ENCODE data around the gene ZNF609. TPM values are rescaled to one million over a fixed set of nuclear protein-coding genes. Genes with fewer than 3 reads are reported as not detected.

The ZNF609 gene
- total RNA-seq, 4 donors from 2014 or later = 19.4 to 30.5 (median 21.1) TPM

GRCh38 chr15:64552281-64552948 is 92.0 kb downstream of the ZNF609 start:
- H3K4me3 ChIP-seq (ENCODE audit: low read depth, poor library complexity, severe bottlenecking) = no peak overlapping the region
- intact Hi-C loops (cut with DNase I; ENCODE audit: low total_unique reads) = no loop called here
- DNase-seq (ENCODE audit: low spot score in 2 of 2) = no peak
- WGBS, 2 donors = 79 to 84% methylated on average over 8 of the region's 8 CpGs
- no peak for TF ChIP-seq CTCF (IDR thresholded peaks at IDR 0.05)
- TF ChIP-seq POLR2A (IDR thresholded peaks at IDR 0.05) = no peak

- DNase-seq (ENCODE audit: low spot score in 2 of 2) = no peak
- TF ChIP-seq POLR2A (IDR thresholded peaks at IDR 0.05) (no peak), CTCF (IDR thresholded peaks at IDR 0.05) (no peak)
- intact Hi-C loops (cut with DNase I; ENCODE audit: low total_unique reads) = no loop called here
- no peak overlapping the region for H3K4me3 ChIP-seq (ENCODE audit: low read depth, poor library complexity, severe bottlenecking)
Measured at GRCh38 chr15:64558460-64559179, 98.2 kb downstream of the ZNF609 start.

- no peak for DNase-seq (ENCODE audit: low spot score in 2 of 2)
- WGBS, 2 donors = 94 to 98% methylated on average over 2 of the region's 2 CpGs
- intact Hi-C loops (cut with DNase I; ENCODE audit: low total_unique reads) = no loop called here
- no peak overlapping the region for H3K4me3 ChIP-seq (ENCODE audit: low read depth, poor library complexity, severe bottlenecking)
- TF ChIP-seq CTCF (IDR thresholded peaks at IDR 0.05) (no peak), POLR2A (IDR thresholded peaks at IDR 0.05) (no peak)
Measured at GRCh38 chr15:64559243-64559642, 98.9 kb downstream of the ZNF609 start.

- intact Hi-C loops (cut with DNase I; ENCODE audit: low total_unique reads) = no loop called here
- DNase-seq (ENCODE audit: low spot score in 2 of 2) = no peak
- TF ChIP-seq POLR2A (IDR thresholded peaks at IDR 0.05) (no peak), CTCF (IDR thresholded peaks at IDR 0.05) (no peak)
- no peak overlapping the region for H3K4me3 ChIP-seq (ENCODE audit: low read depth, poor library complexity, severe bottlenecking)
- 95 to 96% methylated on average over 3 of the region's 3 CpGs for WGBS, 2 donors
Measured at GRCh38 chr15:64560501-64560900, 100.1 kb downstream of the ZNF609 start.

GRCh38 chr15:64560998-64561397 is 100.6 kb downstream of the ZNF609 start:
- intact Hi-C loops (cut with DNase I; ENCODE audit: low total_unique reads) = no loop called here
- WGBS, 2 donors = 73 to 83% methylated on average over 2 of the region's 2 CpGs

More at GRCh38 chr15:64560998-64561397, 100.6 kb downstream of the ZNF609 start:
- no peak overlapping the region for H3K4me3 ChIP-seq (ENCODE audit: low read depth, poor library complexity, severe bottlenecking)
- TF ChIP-seq CTCF (IDR thresholded peaks at IDR 0.05) (no peak), POLR2A (IDR thresholded peaks at IDR 0.05) (no peak)
- DNase-seq (ENCODE audit: low spot score in 2 of 2) = no peak

All from lower leg skin (tissue), 4 donors.